Stimulated activated CD8-positive, alpha-beta memory T cell treated with anti-CD3 and anti-CD28 coated beads, Interleukin-7, amount 100 ng/mL, for 4 hours (primary cell): ENCODE results near the gene NRG3.
"Not testable (repeated sequence)": the region's sequence is repeated elsewhere in the genome, so short reads cannot be mapped to it uniquely, and the experiment has no call there.

Source experiments
- DNase-seq, 2 donors: peaks; one replicate each; pipeline ENCODE4 v3.0.0-alpha.2; 2020; ENCODE audit warnings: low read depth in 2 of 2

Gene NRG3

DNA sequence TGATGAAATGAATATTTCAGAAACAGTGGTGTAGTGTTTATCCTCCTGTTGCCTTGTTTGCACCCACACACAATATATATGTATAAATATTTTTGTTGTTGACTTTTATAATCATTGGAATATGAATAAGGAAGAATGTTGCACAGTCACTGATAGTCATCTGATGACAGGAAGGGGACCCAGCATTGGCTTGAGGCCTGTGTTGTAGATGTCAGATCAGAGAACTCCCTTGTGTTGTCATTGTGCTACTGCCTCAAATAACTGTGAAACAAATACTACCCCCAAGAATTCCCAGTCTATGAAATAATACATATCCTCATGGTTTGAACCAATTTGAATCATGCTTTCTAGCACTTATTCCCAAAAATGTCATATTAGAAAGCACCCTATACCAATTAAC, 84.0 kb downstream of the NRG3 start:
- DNase-seq: no peak

DNA sequence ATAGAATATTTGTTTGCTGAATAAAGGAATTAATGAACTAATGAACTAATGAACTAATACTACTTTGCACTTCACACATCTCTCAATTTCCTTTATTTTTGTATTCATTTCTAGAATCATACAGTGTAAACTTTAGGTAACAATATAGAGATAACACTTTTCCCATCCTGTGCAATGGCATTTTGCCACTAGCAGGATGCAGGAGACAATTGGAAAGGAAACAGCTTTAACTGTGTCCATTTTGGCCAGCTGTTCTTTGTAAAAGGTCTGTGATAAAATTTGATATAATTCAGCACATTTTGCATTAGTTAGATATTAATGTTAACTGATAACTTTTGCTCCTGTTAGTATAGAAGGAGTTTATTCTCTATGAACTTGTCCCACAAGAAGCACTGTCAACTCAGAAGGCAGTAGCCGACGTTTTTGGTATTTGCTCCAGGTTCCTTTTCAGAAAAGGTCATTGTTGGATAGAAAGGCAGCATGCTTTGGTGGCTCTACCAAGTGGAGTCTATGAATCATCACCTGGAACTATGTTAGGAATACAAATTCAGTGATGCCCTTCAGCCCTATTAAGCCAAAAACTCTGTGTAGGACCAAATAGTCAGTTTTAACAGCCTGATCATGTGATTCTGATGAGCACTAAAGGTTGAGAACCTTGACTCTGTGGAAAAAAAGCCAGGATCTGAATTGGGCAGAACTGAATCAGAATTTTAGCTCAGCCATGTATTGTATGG, 86.6 kb downstream of the NRG3 start:
- no peak for DNase-seq

DNA sequence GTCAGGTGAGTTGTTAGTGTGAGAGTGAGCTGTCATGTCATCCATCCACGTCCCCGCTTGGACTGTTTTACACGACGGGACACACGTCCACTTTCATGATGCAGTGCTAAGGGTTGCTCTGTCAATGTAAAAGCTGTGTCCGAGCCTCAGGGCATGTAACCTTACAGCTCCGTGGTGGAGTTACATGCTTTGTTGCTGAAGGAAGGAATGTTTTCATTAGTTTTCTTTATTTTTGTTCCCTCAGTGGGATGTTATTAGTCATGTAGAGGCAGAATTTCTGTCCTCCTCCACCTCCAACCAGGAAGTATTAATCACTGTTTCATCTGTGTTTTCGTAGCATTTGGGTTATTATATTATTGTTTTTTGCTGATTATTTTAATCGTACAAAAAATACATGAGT, 88.6 kb downstream of the NRG3 start:
- DNase-seq: no peak

DNA sequence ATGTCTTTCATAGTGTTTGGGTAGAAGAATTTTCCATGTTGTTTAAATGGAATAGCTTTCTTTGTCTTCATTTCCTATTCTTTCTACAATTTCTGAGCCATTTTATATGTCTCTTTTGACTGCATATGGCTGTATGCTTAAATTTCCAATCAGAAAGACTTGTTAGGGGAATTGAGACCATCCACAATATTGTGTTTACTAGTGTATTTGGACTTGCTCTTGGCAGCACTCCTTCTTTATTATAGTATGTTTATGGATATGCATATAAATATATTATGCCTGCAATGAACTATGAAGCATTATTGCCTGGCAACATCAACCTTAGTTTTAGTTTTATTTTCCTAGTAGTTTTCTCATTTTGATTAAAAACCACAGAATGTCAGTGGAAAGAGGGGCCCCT, 92.7 kb downstream of the NRG3 start:
- DNase-seq: no peak

DNA sequence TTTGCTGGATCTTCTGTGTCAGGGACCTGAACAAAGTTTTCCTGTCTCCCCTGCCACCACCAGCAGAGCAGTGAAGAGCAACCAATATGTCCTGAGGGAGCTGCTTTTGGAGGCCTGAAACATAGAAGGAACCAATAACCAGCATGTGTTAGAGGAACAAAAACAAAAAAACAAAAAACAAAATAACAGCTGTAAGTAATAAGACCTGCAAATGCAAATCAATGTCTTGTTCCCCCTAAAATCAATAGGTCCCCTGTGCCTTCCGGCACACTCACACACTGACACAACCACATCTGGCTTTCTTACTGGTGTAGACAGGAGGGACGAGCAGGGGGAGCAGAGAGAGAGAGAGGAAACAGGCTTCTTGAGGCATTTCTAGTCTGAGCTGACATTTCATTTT, 94.1 kb downstream of the NRG3 start:
- no peak for DNase-seq

DNA sequence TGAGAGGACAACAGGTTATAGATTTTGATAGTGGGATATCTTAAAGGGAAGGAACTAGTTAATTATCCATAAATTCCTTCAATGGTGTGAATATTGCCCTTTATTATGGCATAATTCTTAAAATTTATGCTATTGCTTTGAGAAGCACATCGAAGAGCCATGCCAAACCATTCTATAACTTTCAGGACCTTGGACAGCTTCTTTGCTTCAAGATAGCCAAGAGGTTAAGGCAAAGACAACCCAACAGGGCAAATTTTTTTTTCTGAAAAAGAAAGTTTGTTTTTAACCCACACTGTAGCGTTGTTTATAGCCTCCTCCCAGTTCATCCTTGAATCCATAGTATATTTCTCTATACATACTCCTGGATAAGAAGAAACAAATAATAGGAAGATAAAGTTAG, 103.2 kb downstream of the NRG3 start:
- DNase-seq: no peak

DNA sequence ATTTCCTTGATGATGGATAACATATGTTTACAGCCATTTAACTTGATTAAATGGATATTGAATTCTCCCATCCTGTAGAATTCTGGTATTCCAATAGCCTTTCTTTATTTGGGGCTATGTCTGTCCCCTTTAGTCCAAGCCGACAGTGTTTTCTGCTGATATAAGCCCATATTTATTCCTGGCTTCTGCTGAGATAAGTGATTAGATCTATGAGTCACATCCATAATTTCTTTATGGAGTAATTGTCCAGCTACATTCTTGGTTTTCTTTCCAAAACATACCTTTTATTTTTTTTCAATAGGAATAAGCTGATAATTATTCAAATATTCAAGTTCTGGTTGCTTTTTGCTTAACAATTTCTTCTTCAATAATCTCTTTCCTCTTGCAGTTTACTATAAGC, 106.7 kb downstream of the NRG3 start:
- no peak for DNase-seq

DNA sequence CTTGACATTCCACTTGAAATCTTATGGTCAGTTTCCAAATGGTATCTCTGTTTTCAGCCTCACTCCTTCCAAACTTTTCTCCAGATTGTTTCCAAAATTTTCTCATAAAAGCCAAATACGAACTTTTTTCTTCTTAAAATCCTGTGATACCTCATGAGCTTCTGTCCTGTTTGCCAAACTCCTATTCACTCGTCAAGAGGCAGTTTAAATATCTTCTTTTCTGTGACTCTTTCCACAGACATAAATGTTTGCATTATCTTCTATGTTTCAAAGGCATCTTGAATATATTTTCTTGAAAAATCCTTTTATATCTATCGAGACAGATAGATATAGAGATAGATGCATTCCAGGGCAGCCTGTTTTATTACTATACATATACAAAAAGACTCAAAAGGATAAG, 109.4 kb downstream of the NRG3 start:
- no peak for DNase-seq

DNA sequence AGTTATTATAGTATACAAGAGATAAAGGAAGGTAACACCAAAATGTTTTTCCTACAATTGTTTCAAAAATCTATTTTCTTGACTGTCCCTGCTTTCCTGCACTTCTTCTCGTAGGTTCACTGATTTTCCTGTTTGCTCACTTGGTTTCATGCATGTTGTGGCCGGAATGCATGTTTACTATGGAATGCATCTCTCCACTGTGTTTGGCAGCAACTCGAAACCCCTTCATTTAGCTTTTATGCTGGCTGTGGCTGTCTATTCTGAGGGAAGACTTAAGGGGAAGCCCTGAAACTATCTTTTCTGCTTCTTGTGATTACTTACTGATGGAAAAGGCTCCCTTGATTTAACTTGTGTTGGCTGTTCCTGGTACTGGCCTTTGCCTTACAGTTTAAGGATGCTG, 120.3 kb downstream of the NRG3 start:
- DNase-seq: no peak

DNA sequence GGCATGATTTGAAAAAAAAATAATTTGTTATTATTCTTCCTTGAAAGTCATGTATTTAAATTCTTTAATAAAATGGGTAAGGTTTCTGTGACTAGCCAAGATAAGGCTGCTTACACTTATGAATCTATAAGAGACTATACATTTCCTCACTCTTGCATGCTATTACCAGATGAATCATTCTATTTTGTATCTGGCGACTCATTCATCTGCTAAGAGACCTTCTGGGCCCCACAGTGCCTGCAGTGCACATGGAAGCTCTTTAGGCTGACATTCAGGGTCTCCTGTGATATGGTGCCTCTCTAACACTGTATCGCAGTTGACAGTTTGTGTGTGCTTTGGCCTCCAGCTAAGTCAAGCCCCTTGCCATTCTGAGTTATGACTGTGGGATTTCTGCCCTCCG, 121.9 kb downstream of the NRG3 start:
- no peak for DNase-seq

DNA sequence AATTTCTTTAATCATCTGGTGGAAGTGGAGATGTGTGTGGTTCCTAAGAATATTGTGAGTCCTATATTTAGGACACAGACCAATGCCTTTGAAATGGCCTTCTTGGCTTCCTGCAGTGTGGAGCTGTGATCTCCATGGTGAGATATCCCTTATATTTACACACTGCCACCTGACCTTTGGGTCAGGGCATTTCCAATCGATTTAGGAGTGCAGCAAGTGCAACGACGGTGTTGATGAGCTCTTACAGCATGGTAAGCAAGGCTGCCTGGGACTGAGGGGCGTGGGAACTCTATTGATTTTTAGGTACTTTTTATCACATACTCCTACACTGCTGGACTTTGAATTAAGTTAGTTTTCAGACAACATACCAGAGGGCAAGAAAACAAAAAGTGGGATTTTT, 146.0 kb downstream of the NRG3 start:
- no peak for DNase-seq

DNA sequence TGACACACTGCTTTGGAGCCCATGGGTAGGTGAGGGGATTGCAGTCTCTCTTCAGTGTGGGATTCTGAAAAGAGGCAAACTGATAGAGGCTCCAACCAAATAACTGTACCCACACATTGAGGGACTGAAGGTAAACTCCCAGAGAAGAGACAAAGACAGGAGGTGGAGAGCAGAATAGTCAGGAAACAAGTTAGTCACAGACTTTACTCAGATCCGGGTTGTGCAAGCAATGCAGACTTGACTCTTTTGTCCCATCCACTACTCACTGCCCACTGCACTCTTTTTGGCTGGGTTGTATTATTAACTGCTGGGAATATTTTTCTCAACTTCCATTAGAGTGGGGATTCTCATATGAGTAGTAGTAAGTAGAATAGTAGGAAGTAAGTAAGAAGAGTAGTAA, 152.7 kb downstream of the NRG3 start:
- DNase-seq: no peak

DNA sequence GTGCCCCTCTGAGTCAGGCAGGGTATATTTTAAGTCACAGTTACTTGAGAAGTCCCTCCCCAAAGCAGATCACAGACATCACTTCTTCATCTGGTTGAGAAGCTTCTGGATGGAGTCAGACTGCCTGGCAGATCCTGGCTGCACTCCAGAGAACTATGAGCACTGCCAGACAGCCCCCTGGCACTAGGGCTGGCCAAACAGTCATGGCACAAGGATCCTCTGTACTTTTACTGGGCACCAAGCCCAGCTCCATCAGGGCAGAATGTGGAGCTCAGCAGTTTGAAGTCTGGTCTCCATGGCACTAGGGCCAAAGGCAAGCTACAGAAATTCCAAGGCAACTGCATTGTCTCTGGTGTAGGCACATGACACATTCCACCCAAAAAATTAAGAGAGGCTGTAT, 162.1 kb downstream of the NRG3 start:
- DNase-seq: no peak

DNA sequence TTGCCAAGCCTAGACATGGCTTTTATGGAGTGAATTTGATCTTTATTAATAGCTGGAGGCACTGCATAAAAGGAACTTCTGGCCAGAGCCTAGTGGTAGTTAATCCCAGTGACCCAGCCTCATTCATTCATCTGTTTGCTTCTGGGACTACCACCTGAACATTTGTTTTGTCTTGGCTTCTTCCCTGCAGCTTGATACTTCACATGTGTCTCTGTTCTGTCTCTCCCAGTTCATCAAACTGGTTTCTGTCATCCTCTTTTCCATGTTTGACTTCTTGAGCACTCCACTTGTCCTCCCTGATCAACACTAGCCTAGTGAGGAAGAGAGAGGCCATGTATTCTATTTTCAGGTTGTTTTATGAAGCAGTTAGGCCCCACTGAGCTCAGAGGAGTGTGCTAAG, 163.6 kb downstream of the NRG3 start:
- DNase-seq: no peak

DNA sequence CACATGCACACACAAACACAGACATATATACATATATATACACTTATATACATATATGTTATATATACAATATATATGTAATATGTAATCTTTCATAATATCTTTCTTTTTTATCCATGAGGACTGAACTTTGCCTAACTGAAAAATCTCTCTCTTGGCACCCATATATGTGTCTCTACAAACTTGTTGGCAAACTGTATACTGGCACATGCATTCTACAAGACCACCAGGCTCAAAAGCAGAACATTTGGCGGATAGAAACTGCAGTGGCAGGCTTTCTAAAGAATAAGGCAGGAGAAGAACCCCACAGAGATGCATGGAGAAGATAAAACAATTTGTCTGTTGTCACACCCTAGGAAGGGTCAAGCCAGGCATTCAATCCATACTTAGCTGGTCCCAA, 165.3 kb downstream of the NRG3 start:
- DNase-seq: no peak

DNA sequence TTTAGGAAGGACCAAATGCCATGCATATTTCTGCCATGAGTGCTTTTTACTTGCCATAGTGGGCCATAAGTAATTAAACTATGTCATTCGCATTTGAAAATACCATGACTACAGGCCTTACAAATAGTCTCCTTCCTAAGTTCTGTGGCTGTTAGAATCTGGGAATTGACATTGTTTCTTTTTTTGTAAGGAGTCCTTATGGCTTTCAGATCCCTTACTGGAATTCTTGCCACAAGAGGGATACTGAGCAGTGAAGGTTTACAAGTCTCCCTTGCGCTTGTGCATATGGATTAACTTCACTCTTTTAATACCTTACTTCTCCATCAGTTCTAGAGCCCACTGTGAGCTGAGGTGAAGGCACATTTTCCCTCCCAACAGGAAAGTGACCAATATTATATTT, 166.0 kb downstream of the NRG3 start:
- DNase-seq: no peak

DNA sequence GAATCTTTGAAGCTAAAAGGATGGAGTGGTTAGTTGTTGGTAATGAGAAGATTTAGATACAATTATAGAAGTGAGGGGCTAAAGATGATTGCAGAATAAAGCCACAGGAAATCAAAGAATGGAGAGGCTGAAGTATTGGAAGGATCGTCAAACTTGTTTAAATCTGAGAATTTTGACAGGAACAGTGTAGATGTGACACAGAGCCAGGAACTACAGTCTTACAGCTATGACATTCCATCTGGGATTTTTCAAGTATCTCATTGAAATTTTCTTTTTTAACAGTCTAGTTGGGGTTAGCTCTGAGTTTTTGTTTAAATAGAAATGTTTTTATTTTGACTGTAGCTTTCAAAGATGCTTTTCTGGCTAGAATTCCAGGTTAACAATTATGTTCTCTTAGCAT, 181.4 kb downstream of the NRG3 start:
- no peak for DNase-seq

DNA sequence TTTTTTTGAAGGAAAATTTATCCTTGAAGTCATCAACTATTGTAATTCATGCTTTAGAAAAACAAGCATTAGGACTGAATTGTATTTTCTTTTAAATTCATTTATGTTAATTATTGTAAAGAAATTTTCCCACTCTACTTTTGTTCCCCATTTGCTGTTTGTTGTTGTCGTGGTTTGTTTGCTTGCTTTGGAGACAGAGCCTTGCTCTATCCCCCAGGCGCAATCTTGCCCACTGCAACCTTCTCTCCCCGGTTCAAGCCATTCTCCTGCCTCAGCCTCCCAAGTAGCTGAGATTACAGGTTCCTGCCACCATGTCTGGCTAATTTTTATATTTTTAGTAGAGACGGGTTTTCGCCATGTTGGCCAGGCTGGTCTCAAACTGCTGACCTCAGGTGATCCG, 192.2 kb downstream of the NRG3 start:
- DNase-seq: not testable (repeated sequence)

DNA sequence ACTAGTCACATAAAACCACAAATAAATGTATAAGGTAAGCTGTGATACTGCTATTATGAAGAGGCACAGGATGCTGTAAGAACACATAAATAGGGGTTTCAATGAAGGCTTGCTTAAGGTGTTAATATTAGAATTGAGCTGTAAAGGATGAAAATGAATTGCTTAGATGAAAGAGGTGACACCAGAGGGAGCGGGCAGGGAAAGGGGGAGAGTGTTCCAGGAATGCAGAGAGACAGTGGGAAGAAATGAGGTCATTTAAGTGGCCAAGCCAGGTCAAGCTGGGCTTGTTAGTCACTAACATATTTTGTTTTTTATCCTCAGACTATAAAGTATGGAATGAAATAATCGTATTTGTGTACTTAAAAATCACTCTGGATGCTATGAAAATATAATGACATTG, 193.5 kb downstream of the NRG3 start:
- no peak for DNase-seq

DNA sequence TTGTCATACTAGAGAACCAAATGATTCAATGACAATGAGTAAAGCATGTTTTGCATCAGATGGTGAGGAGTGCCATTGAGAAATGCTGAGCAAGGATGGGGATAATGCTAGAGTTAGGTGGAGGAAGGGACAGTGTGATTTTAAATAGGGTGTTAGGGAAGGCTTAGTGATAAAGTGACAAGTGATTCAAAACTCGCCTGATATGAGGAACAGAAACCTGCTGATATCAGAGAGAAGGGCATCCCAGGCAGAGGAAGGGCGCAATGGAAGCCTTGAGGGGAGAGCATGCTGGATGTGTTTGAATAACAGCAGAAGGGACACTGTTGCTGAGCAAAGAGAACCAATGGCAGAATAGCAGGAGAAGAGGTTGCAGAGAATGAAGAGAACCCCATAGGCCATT, 196.2 kb downstream of the NRG3 start:
- DNase-seq: no peak

DNA sequence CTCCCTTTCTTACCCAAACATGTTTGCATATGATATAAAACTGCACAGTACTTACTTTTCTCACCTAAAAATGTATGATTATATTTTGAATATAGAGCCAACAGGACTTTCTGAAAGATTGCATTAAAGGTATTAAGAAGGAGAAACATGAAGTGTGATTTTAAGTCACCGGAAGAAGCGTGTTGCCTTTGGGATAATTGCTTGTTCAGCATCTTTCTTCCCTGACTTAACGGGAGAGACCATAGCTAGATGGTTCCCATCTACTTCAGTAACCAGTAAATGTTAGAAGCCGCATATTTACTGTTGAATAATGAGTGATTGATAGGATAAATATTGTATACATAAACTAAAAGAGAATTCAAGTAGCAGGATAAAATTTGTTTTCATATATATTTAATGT, 197.1 kb downstream of the NRG3 start:
- no peak for DNase-seq

DNA sequence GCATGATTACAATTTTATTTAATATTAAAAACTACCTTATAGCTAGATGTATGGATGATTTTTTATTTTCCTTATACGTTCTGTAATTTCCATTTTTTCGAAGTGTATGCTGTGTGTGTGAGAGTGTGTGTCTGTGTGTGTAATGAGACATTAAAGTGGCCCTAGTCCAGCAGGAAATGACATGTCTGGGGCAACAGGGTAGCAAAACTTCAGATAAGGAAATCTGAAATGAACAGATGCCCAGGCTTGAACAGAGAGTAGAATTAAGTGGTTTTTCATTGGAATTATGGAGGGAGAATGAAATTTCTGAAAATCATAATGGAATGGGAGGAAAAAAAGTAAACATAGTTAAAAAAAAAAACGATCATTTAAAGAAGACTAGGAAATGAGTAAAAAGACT, 200.6 kb downstream of the NRG3 start:
- DNase-seq: no peak

DNA sequence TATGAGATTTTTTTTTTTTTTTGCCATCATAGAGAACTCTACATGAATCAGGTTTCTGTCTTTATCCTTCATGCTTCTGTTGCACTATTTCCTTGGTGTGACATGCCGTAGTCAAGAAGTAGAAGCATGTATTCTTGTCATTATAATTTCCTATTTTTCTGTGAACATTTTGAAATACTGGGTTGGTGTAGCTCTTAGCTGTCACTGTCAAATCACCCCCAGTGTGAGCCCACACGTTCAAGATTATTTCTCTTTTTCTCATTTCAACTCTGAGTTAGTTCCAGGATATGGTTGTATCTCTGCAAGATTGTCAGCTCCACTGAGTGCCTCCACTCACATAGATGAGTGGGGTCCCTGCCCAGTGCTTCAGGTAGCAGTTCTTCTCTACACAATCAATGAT, 209.5 kb downstream of the NRG3 start:
- no peak for DNase-seq

DNA sequence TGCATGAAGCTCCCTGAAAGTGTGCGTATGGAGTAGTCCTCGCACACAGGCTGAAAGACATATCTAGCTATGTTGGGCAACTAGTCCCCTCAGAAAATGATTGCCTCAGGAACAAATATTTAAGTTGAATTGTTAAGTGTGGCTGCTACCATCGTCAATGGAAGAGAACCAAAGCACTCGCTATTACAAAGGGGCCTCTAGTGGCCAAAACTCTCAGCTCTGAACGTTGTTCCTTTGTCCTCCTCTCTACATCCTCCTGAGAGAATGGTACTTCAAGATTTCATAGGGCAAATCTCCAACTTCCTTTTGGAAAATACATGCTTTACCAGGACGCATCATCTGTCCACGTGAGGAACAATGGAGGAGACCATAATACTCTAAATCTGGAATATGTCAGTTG, 209.9 kb downstream of the NRG3 start:
- no peak for DNase-seq

DNA sequence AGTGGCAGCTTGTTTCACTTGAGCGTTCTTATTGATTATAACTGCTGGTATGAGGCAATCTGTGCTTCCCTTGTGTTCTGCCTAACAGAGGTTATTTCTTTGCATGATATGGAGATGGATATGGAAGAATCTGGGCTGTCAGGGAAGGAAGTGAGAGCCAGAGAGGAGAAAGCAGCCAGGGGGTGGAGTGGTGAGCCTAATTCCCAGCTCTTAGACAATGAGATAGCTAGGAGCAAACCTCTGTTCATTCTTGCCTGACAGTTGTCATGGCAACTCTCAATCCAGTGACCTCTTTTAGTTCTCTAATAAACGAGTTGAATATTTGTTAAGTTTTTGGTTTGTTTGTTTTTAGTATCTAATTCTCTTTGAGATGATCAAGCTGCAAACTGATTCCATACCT, 214.3 kb downstream of the NRG3 start:
- no peak for DNase-seq
